ENCODE data around the gene IFI27L1.

DNA sequence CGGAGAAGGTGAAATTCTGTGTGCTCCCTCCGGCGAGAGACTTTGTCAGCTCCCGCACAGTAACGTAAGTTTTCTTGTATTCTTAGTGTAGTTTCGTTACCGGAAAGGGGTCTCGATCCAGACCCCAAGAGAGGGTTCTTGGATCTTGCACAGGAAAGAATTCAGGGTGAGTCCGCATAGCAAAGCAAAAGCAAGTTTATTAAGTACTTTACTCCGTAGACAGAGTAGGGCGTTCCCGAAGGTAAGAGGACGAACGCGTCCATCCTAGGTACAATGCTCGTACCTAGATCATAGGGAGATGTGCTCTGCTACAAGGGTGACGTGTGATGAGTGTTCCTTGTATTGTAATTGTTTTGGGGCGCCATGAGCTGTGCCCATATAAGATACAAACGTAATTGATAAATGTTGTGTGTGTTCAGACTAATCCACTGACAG, 293 bp downstream of the IFI27L1 start:
- TF ChIP-seq, protein P1, sequence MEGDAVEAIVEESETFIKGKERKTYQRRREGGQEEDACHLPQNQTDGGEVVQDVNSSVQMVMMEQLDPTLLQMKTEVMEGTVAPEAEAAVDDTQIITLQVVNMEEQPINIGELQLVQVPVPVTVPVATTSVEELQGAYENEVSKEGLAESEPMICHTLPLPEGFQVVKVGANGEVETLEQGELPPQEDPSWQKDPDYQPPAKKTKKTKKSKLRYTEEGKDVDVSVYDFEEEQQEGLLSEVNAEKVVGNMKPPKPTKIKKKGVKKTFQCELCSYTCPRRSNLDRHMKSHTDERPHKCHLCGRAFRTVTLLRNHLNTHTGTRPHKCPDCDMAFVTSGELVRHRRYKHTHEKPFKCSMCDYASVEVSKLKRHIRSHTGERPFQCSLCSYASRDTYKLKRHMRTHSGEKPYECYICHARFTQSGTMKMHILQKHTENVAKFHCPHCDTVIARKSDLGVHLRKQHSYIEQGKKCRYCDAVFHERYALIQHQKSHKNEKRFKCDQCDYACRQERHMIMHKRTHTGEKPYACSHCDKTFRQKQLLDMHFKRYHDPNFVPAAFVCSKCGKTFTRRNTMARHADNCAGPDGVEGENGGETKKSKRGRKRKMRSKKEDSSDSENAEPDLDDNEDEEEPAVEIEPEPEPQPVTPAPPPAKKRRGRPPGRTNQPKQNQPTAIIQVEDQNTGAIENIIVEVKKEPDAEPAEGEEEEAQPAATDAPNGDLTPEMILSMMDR (conservative IDR thresholded peaks at IDR 0.05 in 1 of 2, IDR thresholded peaks at IDR 0.05 in 1 of 2; ENCODE audit: low read depth in 1 of 2, low read length in 2 of 2), result no peak
- no peak for TF ChIP-seq EZH2 (IDR thresholded peaks at IDR 0.05; ENCODE audit: low read length, missing control alignments)

All from fibroblast of lung (primary cell).